ENCODE data around the gene MIEF2. TPM values are rescaled to one million over a fixed set of nuclear protein-coding genes. Genes with fewer than 3 reads are reported as not detected.

Gene MIEF2
- total RNA-seq, 1 donor from 2014 or later: 12.0 TPM

GRCh38 chr17:18227635-18228034 lies 32.8 kb upstream of the MIEF2 start:
- intact Hi-C loops (cut with DNase I): no loop called here
- TF ChIP-seq CTCF (IDR thresholded peaks at IDR 0.05): no peak
- no peaks in the 10 kb centered on the region for H3K9me3 ChIP-seq
- H3K36me3 ChIP-seq: no peaks in the 10 kb centered on the region
- peaks cover 12% of the 10 kb centered on the region for H3K4me1 ChIP-seq
- ATAC-seq (no peak), DNase-seq (no peak)
- H3K4me3 ChIP-seq: no peak overlapping the region
- no peaks in the 10 kb centered on the region for H3K27me3 ChIP-seq
- no peak overlapping the region for H3K27ac ChIP-seq

GRCh38 chr17:18228176-18228682 lies 32.2 kb upstream of the MIEF2 start:
- DNase-seq (no peak), ATAC-seq (no peak)
- intact Hi-C loops (cut with DNase I): no loop called here
- Histone ChIP-seq H3K4me3 (no peak overlapping the region), H3K4me1 (peaks cover 12% of the 10 kb centered on the region), H3K27ac (no peak overlapping the region), H3K9me3 (no peaks in the 10 kb centered on the region), H3K36me3 (no peaks in the 10 kb centered on the region), H3K27me3 (no peaks in the 10 kb centered on the region)
- TF ChIP-seq CTCF (IDR thresholded peaks at IDR 0.05): no peak

- no peak overlapping the region for H3K27ac ChIP-seq
- no peak for TF ChIP-seq CTCF (IDR thresholded peaks at IDR 0.05)
- intact Hi-C loops (cut with DNase I): no loop called here
- DNase-seq: no peak
- no peaks in the 10 kb centered on the region for H3K27me3 ChIP-seq
- H3K4me3 ChIP-seq: no peak overlapping the region
- peaks cover 12% of the 10 kb centered on the region for H3K4me1 ChIP-seq
- no peaks in the 10 kb centered on the region for H3K9me3 ChIP-seq
- peaks cover 6% of the 10 kb centered on the region for H3K36me3 ChIP-seq
- no peak for ATAC-seq
Measured at GRCh38 chr17:18229254-18229653, 31.2 kb upstream of the MIEF2 start.

DNA sequence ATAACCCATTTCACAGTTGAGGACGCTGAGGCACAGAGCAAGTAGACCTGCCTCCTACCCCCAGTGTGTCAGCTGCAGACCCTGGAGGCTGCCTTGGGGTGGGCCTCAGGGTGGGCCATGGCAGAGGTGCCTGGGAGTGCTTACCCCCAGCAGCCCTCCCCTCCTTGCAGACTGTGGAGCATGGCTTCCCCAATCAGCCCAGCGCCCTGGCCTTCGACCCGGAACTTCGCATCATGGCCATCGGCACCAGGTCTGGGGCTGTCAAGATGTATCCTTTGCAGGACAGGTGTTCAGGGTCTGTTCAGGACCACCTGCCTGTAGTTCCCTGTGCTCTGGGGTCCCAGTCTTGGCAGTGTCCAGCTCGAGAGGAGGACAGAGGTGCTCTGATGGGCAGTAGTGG lies 30.7 kb upstream of the MIEF2 start:
- intact Hi-C loops (cut with DNase I): no loop called here
- TF ChIP-seq CTCF (IDR thresholded peaks at IDR 0.05): no peak

DNA sequence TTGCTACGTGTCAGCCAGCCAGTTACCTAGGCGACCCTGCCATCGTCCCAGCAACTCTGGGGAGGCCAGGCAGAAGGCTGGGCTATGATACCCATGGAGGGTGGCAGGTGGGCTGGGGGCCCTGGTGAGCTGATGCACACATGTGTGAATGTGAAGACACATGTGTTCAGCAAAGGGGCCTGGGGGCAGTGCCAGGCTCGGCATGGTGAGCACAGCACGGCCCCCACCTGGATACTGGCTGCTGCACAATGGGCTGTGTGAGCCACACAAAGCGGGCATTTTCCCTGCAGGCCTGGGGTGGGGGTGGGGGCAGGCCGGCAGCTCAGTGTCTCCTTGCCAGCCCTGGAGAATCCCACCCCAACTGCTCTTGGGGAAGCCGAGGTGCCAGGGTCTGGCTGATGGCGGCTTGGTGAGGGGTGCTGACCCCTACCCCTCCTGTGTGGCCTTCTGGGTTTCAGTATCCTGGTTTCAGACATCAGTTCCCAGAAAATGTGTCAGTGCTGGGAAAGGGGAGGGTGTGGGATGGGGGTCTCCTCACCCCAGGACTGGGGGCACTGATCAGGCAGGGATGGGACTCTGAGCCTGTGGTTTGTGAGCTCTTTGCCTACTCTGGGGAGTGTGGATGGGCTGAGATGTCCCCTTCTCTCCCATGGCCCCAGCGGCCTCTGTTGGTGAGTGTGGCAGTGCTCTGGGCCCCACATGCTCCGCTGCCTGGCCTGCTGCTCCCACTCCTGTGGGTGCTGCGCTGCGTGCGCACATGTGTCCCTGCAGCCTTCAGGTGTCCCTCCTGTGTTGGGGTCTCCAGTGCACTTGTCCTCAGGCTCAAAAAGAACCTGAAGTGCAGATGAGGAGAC lies 29.9 kb upstream of the MIEF2 start:
- Histone ChIP-seq H3K4me1 (peaks cover 7% of the 10 kb centered on the region), H3K4me3 (no peak overlapping the region), H3K27me3 (no peaks in the 10 kb centered on the region), H3K36me3 (peaks cover 6% of the 10 kb centered on the region), H3K27ac (no peak overlapping the region), H3K9me3 (no peaks in the 10 kb centered on the region)
- intact Hi-C loops (cut with DNase I): no loop called here
- ATAC-seq: no peak
- no peak for DNase-seq
- TF ChIP-seq CTCF (IDR thresholded peaks at IDR 0.05): no peak

More for the DNA sequence above, 30.7 kb upstream of the MIEF2 start:
- ATAC-seq: no peak
- H3K4me3 ChIP-seq: no peak overlapping the region
- no peak overlapping the region for H3K27ac ChIP-seq
- peaks cover 6% of the 10 kb centered on the region for H3K36me3 ChIP-seq
- H3K4me1 ChIP-seq: peaks cover 11% of the 10 kb centered on the region
- no peaks in the 10 kb centered on the region for H3K27me3 ChIP-seq
- no peaks in the 10 kb centered on the region for H3K9me3 ChIP-seq
- DNase-seq: no peak

Data from upper lobe of right lung (tissue), 1 donor.